ENCODE measurements around the gene EVC2.
"Not testable (repeated sequence)": the region's sequence is repeated elsewhere in the genome, so short reads cannot be mapped to it uniquely, and the experiment has no call there.

EVC2 gene

GRCh38 chr4:5615496-5616075 is 92.8 kb downstream of the EVC2 start:
- Histone ChIP-seq H3K9me3 (ENCODE audit: control insufficient read depth, low read depth, low read length) (no peaks in the 10 kb centered on the region), H3K27ac (ENCODE audit: low read length) (no peak overlapping the region), H3K4me1 (ENCODE audit: control insufficient read depth, low read depth, low read length) (peaks cover 6% of the 10 kb centered on the region), H3K4me3 (ENCODE audit: low read length) (no peak overlapping the region), H3K9ac (ENCODE audit: low read length) (no peak overlapping the region), H3K36me3 (ENCODE audit: control insufficient read depth, low read depth, low read length) (no peaks in the 10 kb centered on the region), H3K27me3 (ENCODE audit: control insufficient read depth, insufficient read depth, low read length) (no peaks in the 10 kb centered on the region)

- Histone ChIP-seq H3K9me3 (ENCODE audit: control insufficient read depth, low read depth, low read length) (no peaks in the 10 kb centered on the region), H3K27ac (ENCODE audit: low read length) (no peak overlapping the region), H3K4me1 (ENCODE audit: control insufficient read depth, low read depth, low read length) (peaks cover 6% of the 10 kb centered on the region), H3K36me3 (ENCODE audit: control insufficient read depth, low read depth, low read length) (no peaks in the 10 kb centered on the region), H3K27me3 (ENCODE audit: control insufficient read depth, insufficient read depth, low read length) (no peaks in the 10 kb centered on the region), H3K9ac (ENCODE audit: low read length) (no peak overlapping the region), H3K4me3 (ENCODE audit: low read length) (no peak overlapping the region)
Measured at GRCh38 chr4:5611750-5612149, 96.6 kb downstream of the EVC2 start.

GRCh38 chr4:5609306-5610007 is 98.9 kb downstream of the EVC2 start:
- H3K4me1 ChIP-seq (ENCODE audit: control insufficient read depth, low read depth, low read length), result peaks cover 6% of the 10 kb centered on the region
- H3K27me3 ChIP-seq (ENCODE audit: control insufficient read depth, insufficient read depth, low read length), result no peaks in the 10 kb centered on the region
- H3K9me3 ChIP-seq (ENCODE audit: control insufficient read depth, low read depth, low read length), result no peaks in the 10 kb centered on the region
- H3K27ac ChIP-seq (ENCODE audit: low read length), result no peak overlapping the region
- H3K36me3 ChIP-seq (ENCODE audit: control insufficient read depth, low read depth, low read length), result no peaks in the 10 kb centered on the region
- H3K9ac ChIP-seq (ENCODE audit: low read length), result no peak overlapping the region
- H3K4me3 ChIP-seq (ENCODE audit: low read length), result no peak overlapping the region

- H3K9me3 ChIP-seq (ENCODE audit: control insufficient read depth, low read depth, low read length); H3K4me3 ChIP-seq (ENCODE audit: low read length); H3K36me3 ChIP-seq (ENCODE audit: control insufficient read depth, low read depth, low read length); H3K27ac ChIP-seq (ENCODE audit: low read length); H3K27me3 ChIP-seq (ENCODE audit: control insufficient read depth, insufficient read depth, low read length); H3K9ac ChIP-seq (ENCODE audit: low read length): not testable (repeated sequence)
- H3K4me1 ChIP-seq (ENCODE audit: control insufficient read depth, low read depth, low read length), result peaks cover 19% of the 10 kb centered on the region
Measured at GRCh38 chr4:5593828-5594227, 114.5 kb downstream of the EVC2 start.

GRCh38 chr4:5592272-5592671 is 116.1 kb downstream of the EVC2 start:
- Histone ChIP-seq H3K4me1 (ENCODE audit: control insufficient read depth, low read depth, low read length) (peaks cover 19% of the 10 kb centered on the region), H3K27ac (ENCODE audit: low read length) (no peak overlapping the region), H3K4me3 (ENCODE audit: low read length) (no peak overlapping the region), H3K36me3 (ENCODE audit: control insufficient read depth, low read depth, low read length) (no peaks in the 10 kb centered on the region), H3K9me3 (ENCODE audit: control insufficient read depth, low read depth, low read length) (peaks cover 17% of the 10 kb centered on the region), H3K9ac (ENCODE audit: low read length) (no peak overlapping the region), H3K27me3 (ENCODE audit: control insufficient read depth, insufficient read depth, low read length) (no peaks in the 10 kb centered on the region)

- Histone ChIP-seq H3K4me1 (ENCODE audit: control insufficient read depth, low read depth, low read length) (peaks cover 22% of the 10 kb centered on the region), H3K9ac (ENCODE audit: low read length) (no peak overlapping the region), H3K27me3 (ENCODE audit: control insufficient read depth, insufficient read depth, low read length) (no peaks in the 10 kb centered on the region), H3K4me3 (ENCODE audit: low read length) (no peak overlapping the region), H3K27ac (ENCODE audit: low read length) (no peak overlapping the region), H3K36me3 (ENCODE audit: control insufficient read depth, low read depth, low read length) (no peaks in the 10 kb centered on the region), H3K9me3 (ENCODE audit: control insufficient read depth, low read depth, low read length) (peaks cover 18% of the 10 kb centered on the region)
Measured at GRCh38 chr4:5589495-5589894, 118.9 kb downstream of the EVC2 start.

- no peak overlapping the region for H3K27ac ChIP-seq (ENCODE audit: low read length)
- peaks cover 22% of the 10 kb centered on the region for H3K4me1 ChIP-seq (ENCODE audit: control insufficient read depth, low read depth, low read length)
- no peak overlapping the region for H3K9ac ChIP-seq (ENCODE audit: low read length)
- no peaks in the 10 kb centered on the region for H3K36me3 ChIP-seq (ENCODE audit: control insufficient read depth, low read depth, low read length)
- H3K4me3 ChIP-seq (ENCODE audit: low read length), result no peak overlapping the region
- H3K27me3 ChIP-seq (ENCODE audit: control insufficient read depth, insufficient read depth, low read length), result no peaks in the 10 kb centered on the region
- peaks cover 14% of the 10 kb centered on the region for H3K9me3 ChIP-seq (ENCODE audit: control insufficient read depth, low read depth, low read length)
Measured at GRCh38 chr4:5588046-5588445, 120.3 kb downstream of the EVC2 start.

- H3K4me3 ChIP-seq (ENCODE audit: low read length), result no peak overlapping the region
- H3K9me3 ChIP-seq (ENCODE audit: control insufficient read depth, low read depth, low read length), result no peaks in the 10 kb centered on the region
- no peaks in the 10 kb centered on the region for H3K27me3 ChIP-seq (ENCODE audit: control insufficient read depth, insufficient read depth, low read length)
- H3K36me3 ChIP-seq (ENCODE audit: control insufficient read depth, low read depth, low read length), result no peaks in the 10 kb centered on the region
- H3K4me1 ChIP-seq (ENCODE audit: control insufficient read depth, low read depth, low read length), result no peaks in the 10 kb centered on the region
- H3K27ac ChIP-seq (ENCODE audit: low read length), result no peak overlapping the region
- H3K9ac ChIP-seq (ENCODE audit: low read length), result no peak overlapping the region
Measured at GRCh38 chr4:5575941-5576340, 132.4 kb downstream of the EVC2 start.

- H3K27ac ChIP-seq (ENCODE audit: low read length), result no peak overlapping the region
Measured at GRCh38 chr4:5574386-5574785, 134.0 kb downstream of the EVC2 start.

GRCh38 chr4:5573965-5574364 is 134.4 kb downstream of the EVC2 start:
- no peaks in the 10 kb centered on the region for H3K4me1 ChIP-seq (ENCODE audit: control insufficient read depth, low read depth, low read length)
- no peak overlapping the region for H3K27ac ChIP-seq (ENCODE audit: low read length)
- H3K9me3 ChIP-seq (ENCODE audit: control insufficient read depth, low read depth, low read length), result no peaks in the 10 kb centered on the region
- H3K36me3 ChIP-seq (ENCODE audit: control insufficient read depth, low read depth, low read length), result no peaks in the 10 kb centered on the region
- H3K4me3 ChIP-seq (ENCODE audit: low read length), result no peak overlapping the region
- H3K27me3 ChIP-seq (ENCODE audit: control insufficient read depth, insufficient read depth, low read length), result no peaks in the 10 kb centered on the region
- no peak overlapping the region for H3K9ac ChIP-seq (ENCODE audit: low read length)

More at GRCh38 chr4:5574386-5574785, 134.0 kb downstream of the EVC2 start:
- H3K9me3 ChIP-seq (ENCODE audit: control insufficient read depth, low read depth, low read length), result no peaks in the 10 kb centered on the region
- H3K27me3 ChIP-seq (ENCODE audit: control insufficient read depth, insufficient read depth, low read length), result no peaks in the 10 kb centered on the region
- no peaks in the 10 kb centered on the region for H3K4me1 ChIP-seq (ENCODE audit: control insufficient read depth, low read depth, low read length)
- H3K4me3 ChIP-seq (ENCODE audit: low read length), result no peak overlapping the region
- H3K36me3 ChIP-seq (ENCODE audit: control insufficient read depth, low read depth, low read length), result no peaks in the 10 kb centered on the region
- H3K9ac ChIP-seq (ENCODE audit: low read length), result no peak overlapping the region

- Histone ChIP-seq H3K27me3 (ENCODE audit: control insufficient read depth, insufficient read depth, low read length) (no peaks in the 10 kb centered on the region), H3K4me3 (ENCODE audit: low read length) (no peak overlapping the region), H3K9ac (ENCODE audit: low read length) (no peak overlapping the region), H3K9me3 (ENCODE audit: control insufficient read depth, low read depth, low read length) (no peaks in the 10 kb centered on the region), H3K27ac (ENCODE audit: low read length) (no peak overlapping the region), H3K36me3 (ENCODE audit: control insufficient read depth, low read depth, low read length) (no peaks in the 10 kb centered on the region), H3K4me1 (ENCODE audit: control insufficient read depth, low read depth, low read length) (no peaks in the 10 kb centered on the region)
Measured at GRCh38 chr4:5572751-5573150, 135.6 kb downstream of the EVC2 start.

GRCh38 chr4:5572114-5572513 is 136.2 kb downstream of the EVC2 start:
- Histone ChIP-seq H3K36me3 (ENCODE audit: control insufficient read depth, low read depth, low read length) (no peaks in the 10 kb centered on the region), H3K27ac (ENCODE audit: low read length) (no peak overlapping the region), H3K27me3 (ENCODE audit: control insufficient read depth, insufficient read depth, low read length) (no peaks in the 10 kb centered on the region)

More at GRCh38 chr4:5572114-5572513, 136.2 kb downstream of the EVC2 start:
- H3K9me3 ChIP-seq (ENCODE audit: control insufficient read depth, low read depth, low read length), result no peaks in the 10 kb centered on the region
- no peak overlapping the region for H3K9ac ChIP-seq (ENCODE audit: low read length)
- no peaks in the 10 kb centered on the region for H3K4me1 ChIP-seq (ENCODE audit: control insufficient read depth, low read depth, low read length)
- no peak overlapping the region for H3K4me3 ChIP-seq (ENCODE audit: low read length)

All from iPS-18a (cell line).